Epithelial cell of esophagus (primary cell): ENCODE data around the gene SWI5.

ENCODE experiments used
- DNase-seq: peaks from one replicate; pipeline ENCODE4 v3.0.0; 2010; ENCODE audit warnings: low read depth
- H3K4me3 ChIP-seq: 2 replicates; pipeline ENCODE4 v1.5.1; 2011; ENCODE audit warnings: mild to moderate bottlenecking, low read length, control low read depth
- CTCF ChIP-seq: IDR thresholded peaks from 2 replicates; pipeline ENCODE4 v1.5.1; 2011; ENCODE audit warnings: low read depth, mild to moderate bottlenecking, low read length, control low read depth, inconsistent platforms; ENCODE audit not compliant: insufficient read depth; ENCODE audit errors: missing control alignments

The SWI5 gene

GRCh38 chr9:128322404-128323211, 46.5 kb downstream of the SWI5 start, which contains the start of the genes COQ4 and TRUB2:
Gene COQ4, plus strand, starts transcription at chr9:128322839. Its CDS starts 20 bp downstream, at chr9:128322859.
Gene TRUB2, minus strand, starts transcription at chr9:128322447. Its CDS starts 39 bp downstream, at chr9:128322408.
- TF ChIP-seq CTCF = no peak
- peak within 1 kb of the TSS; percentile 98 for H3K4me3 ChIP-seq
- DNase-seq = peak; percentile 96

DNA sequence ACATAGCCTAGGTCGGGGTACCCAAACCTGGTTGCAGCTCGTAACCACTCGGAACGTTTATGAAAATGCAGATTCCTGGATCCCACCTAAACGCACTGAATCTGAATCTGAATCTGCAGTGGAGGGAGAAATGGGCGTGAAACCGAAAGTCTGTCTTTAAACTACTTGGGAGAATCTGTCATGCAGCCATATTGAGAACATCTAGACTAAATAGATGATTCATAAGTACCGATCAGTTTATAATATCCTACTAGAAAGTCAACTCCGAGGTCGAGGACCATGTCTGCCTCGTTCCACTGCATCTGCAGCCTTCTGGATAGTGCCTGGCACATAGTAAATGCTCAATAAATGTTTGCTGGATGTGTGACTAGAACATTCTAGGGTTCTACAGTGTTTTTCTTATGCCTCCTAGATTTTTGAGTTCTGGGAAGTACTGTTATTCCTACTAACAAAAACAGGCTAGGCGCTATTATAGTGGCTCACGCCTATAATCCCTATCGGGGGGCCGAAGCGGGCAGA, 47.2 kb downstream of the SWI5 start:
- TF ChIP-seq CTCF = no peak
- peak overlapping the region; percentile 98 for H3K4me3 ChIP-seq
- DNase-seq = peak; percentile 28

DNA sequence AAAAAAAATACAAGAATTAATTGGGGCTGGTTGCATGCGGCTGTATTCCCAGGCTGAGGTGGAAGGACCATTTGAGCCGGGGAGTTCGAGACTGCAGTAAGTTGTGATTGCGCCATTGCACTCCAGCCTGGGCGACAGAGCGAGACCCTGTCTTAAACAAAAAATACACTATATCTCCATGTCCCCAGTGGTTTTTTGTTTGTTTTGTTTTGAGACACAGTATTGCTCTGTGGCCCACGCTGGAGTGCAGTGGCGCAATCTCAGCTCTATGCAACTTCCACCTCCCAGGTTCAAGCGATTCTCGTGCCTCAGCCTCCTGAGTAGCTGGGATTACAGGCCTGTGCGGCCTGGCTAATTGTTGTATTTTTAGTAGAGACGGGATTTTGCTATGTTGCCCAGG, 47.7 kb downstream of the SWI5 start:
- DNase-seq = no peak
- H3K4me3 ChIP-seq = peak overlapping the region; percentile 98
- TF ChIP-seq CTCF = no peak

DNA sequence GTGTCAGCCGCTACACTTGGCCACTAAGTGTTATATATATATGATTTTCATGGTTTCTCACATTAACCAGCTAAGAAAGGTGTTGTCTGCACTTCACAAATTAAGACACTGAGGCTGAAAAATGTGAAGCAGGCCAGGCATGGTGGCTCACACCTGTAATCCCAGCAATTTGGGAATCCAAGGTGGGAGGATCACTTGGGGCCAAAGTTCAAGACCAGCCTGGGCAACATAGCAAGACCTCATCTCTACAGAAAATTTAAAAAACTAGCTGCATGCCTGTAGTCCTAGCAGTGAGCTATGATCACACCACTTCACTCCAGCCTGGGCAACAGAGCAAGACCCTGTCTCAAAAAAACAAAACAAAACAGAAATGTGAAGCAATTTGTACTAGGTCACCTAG, 48.3 kb downstream of the SWI5 start:
- H3K4me3 ChIP-seq = no peak overlapping the region
- no peak for TF ChIP-seq CTCF
- DNase-seq = no peak

DNA sequence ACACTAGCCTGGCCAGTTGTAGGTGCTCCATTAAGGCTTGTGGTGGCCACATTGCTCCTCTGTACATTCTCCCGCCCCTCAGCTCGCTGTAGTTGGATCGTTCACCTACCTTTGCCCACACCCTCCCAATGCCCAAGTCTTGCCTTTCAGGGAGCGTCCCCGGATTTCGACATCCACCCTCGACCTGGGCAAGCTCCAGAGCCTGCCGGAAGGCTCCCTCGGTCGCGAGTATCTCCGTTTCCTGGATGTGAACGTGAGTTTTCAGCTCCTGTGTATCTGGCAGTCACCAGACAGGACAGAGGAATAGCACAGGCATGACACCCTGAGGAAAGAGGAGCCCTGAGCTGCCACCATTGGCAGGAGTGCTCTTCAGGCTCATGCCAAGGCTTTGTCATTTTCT, 49.6 kb downstream of the SWI5 start:
- no peak for DNase-seq
- no peak for TF ChIP-seq CTCF
- H3K4me3 ChIP-seq = no peak overlapping the region

DNA sequence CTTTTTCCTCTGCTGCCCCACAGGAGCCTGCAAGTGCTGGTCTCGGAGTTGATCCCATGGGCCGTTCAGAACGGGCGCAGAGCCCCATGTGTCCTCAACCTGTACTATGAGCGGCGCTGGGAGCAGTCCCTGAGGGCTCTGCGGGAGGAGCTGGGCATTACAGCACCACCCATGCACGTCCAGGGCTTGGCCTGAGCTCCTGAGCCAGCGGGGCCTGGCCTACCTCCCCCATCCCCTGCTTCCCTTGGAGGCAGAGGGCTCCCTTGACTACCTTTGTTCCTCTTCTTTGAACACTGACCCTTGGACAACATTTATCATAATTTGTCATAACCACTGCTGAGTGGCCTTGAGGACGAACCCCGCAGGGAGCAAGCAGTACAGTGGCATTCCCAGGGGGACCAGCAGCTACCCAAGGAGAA, 57.4 kb downstream of the SWI5 start:
- DNase-seq = no peak
- H3K4me3 ChIP-seq = no peak overlapping the region
- no peak for TF ChIP-seq CTCF

GRCh38 chr9:128335161-128335560, 59.1 kb downstream of the SWI5 start:
- DNase-seq = no peak
- TF ChIP-seq CTCF = no peak

More at GRCh38 chr9:128335161-128335560, 59.1 kb downstream of the SWI5 start:
- no peak overlapping the region for H3K4me3 ChIP-seq
